HepG2 (cell line): Measurements from ENCODE around the gene HYAL2. TPM values are rescaled to one million over a fixed set of nuclear protein-coding genes. Genes with fewer than 3 reads are reported as not detected.

Experiments used
- FIP1L1 ChIP-seq: fragments of 200-400 bp; formaldehyde crosslinking; IDR thresholded peaks from 2 replicates; pipeline ENCODE4 v1.6.1; 2018; ENCODE audit warnings: low read depth, mild to moderate bottlenecking, low read length, moderate library complexity, borderline replicate concordance; ENCODE audit not compliant: insufficient read depth
- GATAD1 ChIP-seq: IDR thresholded peaks from 2 replicates; pipeline ENCODE4 v1.6.1; 2016; ENCODE audit warnings: missing genetic modification reagents, missing compliant biosample characterization
- NFYB ChIP-seq: sonication (generic); formaldehyde crosslinking; IDR thresholded peaks from 2 replicates; pipeline ENCODE4 v1.4.0; 2020; ENCODE audit warnings: missing genetic modification reagents
- NR2F1 ChIP-seq, 2 experiments: fragments of 450-650 bp in 1 of 2; formaldehyde crosslinking in 1 of 2; IDR thresholded peaks; 2 replicates each; pipeline versions ENCODE4 v1.5.0 to v1.6.1; 2016 to 2020; ENCODE audit warnings: mild to moderate bottlenecking in 1 of 2, missing compliant biosample characterization in 1 of 2, missing genetic modification reagents in 1 of 2, moderate library complexity in 1 of 2
- PCBP2 ChIP-seq: fragments of 200-400 bp; formaldehyde crosslinking; optimal IDR thresholded peaks from 2 replicates; pipeline ENCODE3; 2018; ENCODE audit warnings: low read length, low read depth; ENCODE audit not compliant: poor library complexity, severe bottlenecking
- POLR2G ChIP-seq: fragments of 200-400 bp; formaldehyde crosslinking; IDR thresholded peaks from 2 replicates; pipeline ENCODE4 v1.6.1; 2018; ENCODE audit warnings: mild to moderate bottlenecking, low read depth, low read length, moderate library complexity
- TFDP1 ChIP-seq: IDR thresholded peaks from 2 replicates; pipeline ENCODE4 v1.6.1; 2016; ENCODE audit warnings: missing compliant biosample characterization, missing genetic modification reagents, borderline replicate concordance
- U2AF1 ChIP-seq: fragments of 200-400 bp; formaldehyde crosslinking; optimal IDR thresholded peaks from 2 replicates; pipeline ENCODE3; 2017; ENCODE audit warnings: mild to moderate bottlenecking, low read depth, low read length
- ZNF430 ChIP-seq: sonication (generic); formaldehyde crosslinking; IDR thresholded peaks from 2 replicates; pipeline ENCODE4 v1.9.0; 2021; ENCODE audit warnings: mild to moderate bottlenecking, missing genetic modification reagents
- ZNF576 ChIP-seq: sonication (generic); formaldehyde crosslinking; IDR thresholded peaks from 2 replicates; pipeline ENCODE4 v1.4.0; 2020; ENCODE audit warnings: mild to moderate bottlenecking, missing genetic modification reagents
- ZNF782 ChIP-seq: sonication (generic); formaldehyde crosslinking; IDR thresholded peaks from 2 replicates; pipeline ENCODE4 v1.4.0; 2020; ENCODE audit warnings: missing genetic modification reagents, mild to moderate bottlenecking, borderline replicate concordance
- ZNF83 ChIP-seq: sonication (generic); formaldehyde crosslinking; IDR thresholded peaks from 2 replicates; pipeline ENCODE4 v1.4.0; 2020; ENCODE audit warnings: missing genetic modification reagents, mild to moderate bottlenecking, borderline replicate concordance
- polyA plus RNA-seq, 8 experiments: library from polyadenylated mRNA; depleted of rRNA in 3 of 8; stranded (reverse) in 7 of 8; unstranded in 1 of 8; fragments of >200 nt; fragmentation: Illumina TruSeq in 4 of 8; extraction: Trizol in 4 of 8; gene quantifications; 2 replicates each; pipeline versions ENCODE4 v1.2.1 to v1.2.3, GENCODE V29; 2011 to 2016; ENCODE audit warnings: low read depth in 4 of 8, missing spikeins in 1 of 8, mixed read lengths in 1 of 8; ENCODE audit not compliant: insufficient read depth in 1 of 8
- total RNA-seq, 5 experiments: library from RNA; depleted of rRNA; stranded (reverse); fragments of >200 nt; fragmentation: Illumina TruSeq; extraction: Trizol; gene quantifications; 2 replicates each; pipeline ENCODE4 v1.2.3, GENCODE V29; 2016; ENCODE audit warnings: low read depth in 1 of 5
- TF ChIP-seq, protein P1 (sequence below): sonication (generic); formaldehyde crosslinking; IDR thresholded peaks from 2 replicates; pipeline ENCODE4 v1.5.1; 2020; ENCODE audit warnings: missing genetic modification reagents, mild to moderate bottlenecking, borderline replicate concordance
- TF ChIP-seq, protein P2 (sequence below): sonication (generic); formaldehyde crosslinking; IDR thresholded peaks from 2 replicates; pipeline ENCODE4 v1.8.0; 2022; ENCODE audit warnings: mild to moderate bottlenecking, missing genetic modification reagents
- TF ChIP-seq, protein P3 (sequence below): sonication (generic); formaldehyde crosslinking; IDR thresholded peaks from 2 replicates; pipeline ENCODE4 v1.5.1; 2020; ENCODE audit warnings: mild to moderate bottlenecking, missing genetic modification reagents, moderate library complexity
- TF ChIP-seq, protein P4 (sequence below): sonication (generic); formaldehyde crosslinking; IDR thresholded peaks from 2 replicates; pipeline ENCODE4 v1.4.0; 2020; ENCODE audit warnings: mild to moderate bottlenecking, missing genetic modification reagents

Gene HYAL2
- total and polyA plus RNA-seq, 2 of the 13 experiments (the other 11 are each of a cell fraction or from before 2014, with no cell fraction given): 76.2 to 102 TPM

- TF ChIP-seq ZNF83 (CRISPR knock-in tag) (no peak), U2AF1 (peak; percentile 52), TFDP1 (CRISPR knock-in tag) (peak; percentile 40; the same call in 1 of the 2 replicates), FIP1L1 (no peak), POLR2G (peak; percentile 84), ZNF576 (CRISPR knock-in tag) (no peak), PCBP2 (no peak), NR2F1 (CRISPR knock-in tag; IDR thresholded peaks at IDR 0.05) (no peak), ZNF430 (CRISPR knock-in tag) (peak; percentile 89), ZNF782 (CRISPR knock-in tag) (peak; percentile 77), NFYB (CRISPR knock-in tag) (peak; percentile 51; the same call in 1 of the 2 replicates), GATAD1 (CRISPR knock-in tag) (peak; percentile 89)
- TF ChIP-seq, protein P1, sequence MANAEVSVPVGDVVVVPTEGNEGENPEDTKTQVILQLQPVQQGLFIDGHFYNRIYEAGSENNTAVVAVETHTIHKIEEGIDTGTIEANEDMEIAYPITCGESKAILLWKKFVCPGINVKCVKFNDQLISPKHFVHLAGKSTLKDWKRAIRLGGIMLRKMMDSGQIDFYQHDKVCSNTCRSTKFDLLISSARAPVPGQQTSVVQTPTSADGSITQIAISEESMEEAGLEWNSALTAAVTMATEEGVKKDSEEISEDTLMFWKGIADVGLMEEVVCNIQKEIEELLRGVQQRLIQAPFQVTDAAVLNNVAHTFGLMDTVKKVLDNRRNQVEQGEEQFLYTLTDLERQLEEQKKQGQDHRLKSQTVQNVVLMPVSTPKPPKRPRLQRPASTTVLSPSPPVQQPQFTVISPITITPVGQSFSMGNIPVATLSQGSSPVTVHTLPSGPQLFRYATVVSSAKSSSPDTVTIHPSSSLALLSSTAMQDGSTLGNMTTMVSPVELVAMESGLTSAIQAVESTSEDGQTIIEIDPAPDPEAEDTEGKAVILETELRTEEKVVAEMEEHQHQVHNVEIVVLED: peak; percentile 96
- TF ChIP-seq, protein P2, sequence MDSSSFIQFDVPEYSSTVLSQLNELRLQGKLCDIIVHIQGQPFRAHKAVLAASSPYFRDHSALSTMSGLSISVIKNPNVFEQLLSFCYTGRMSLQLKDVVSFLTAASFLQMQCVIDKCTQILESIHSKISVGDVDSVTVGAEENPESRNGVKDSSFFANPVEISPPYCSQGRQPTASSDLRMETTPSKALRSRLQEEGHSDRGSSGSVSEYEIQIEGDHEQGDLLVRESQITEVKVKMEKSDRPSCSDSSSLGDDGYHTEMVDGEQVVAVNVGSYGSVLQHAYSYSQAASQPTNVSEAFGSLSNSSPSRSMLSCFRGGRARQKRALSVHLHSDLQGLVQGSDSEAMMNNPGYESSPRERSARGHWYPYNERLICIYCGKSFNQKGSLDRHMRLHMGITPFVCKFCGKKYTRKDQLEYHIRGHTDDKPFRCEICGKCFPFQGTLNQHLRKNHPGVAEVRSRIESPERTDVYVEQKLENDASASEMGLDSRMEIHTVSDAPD (CRISPR knock-in tag): peak; percentile 59; the same call in 1 of the 2 replicates
- TF ChIP-seq, protein P3, sequence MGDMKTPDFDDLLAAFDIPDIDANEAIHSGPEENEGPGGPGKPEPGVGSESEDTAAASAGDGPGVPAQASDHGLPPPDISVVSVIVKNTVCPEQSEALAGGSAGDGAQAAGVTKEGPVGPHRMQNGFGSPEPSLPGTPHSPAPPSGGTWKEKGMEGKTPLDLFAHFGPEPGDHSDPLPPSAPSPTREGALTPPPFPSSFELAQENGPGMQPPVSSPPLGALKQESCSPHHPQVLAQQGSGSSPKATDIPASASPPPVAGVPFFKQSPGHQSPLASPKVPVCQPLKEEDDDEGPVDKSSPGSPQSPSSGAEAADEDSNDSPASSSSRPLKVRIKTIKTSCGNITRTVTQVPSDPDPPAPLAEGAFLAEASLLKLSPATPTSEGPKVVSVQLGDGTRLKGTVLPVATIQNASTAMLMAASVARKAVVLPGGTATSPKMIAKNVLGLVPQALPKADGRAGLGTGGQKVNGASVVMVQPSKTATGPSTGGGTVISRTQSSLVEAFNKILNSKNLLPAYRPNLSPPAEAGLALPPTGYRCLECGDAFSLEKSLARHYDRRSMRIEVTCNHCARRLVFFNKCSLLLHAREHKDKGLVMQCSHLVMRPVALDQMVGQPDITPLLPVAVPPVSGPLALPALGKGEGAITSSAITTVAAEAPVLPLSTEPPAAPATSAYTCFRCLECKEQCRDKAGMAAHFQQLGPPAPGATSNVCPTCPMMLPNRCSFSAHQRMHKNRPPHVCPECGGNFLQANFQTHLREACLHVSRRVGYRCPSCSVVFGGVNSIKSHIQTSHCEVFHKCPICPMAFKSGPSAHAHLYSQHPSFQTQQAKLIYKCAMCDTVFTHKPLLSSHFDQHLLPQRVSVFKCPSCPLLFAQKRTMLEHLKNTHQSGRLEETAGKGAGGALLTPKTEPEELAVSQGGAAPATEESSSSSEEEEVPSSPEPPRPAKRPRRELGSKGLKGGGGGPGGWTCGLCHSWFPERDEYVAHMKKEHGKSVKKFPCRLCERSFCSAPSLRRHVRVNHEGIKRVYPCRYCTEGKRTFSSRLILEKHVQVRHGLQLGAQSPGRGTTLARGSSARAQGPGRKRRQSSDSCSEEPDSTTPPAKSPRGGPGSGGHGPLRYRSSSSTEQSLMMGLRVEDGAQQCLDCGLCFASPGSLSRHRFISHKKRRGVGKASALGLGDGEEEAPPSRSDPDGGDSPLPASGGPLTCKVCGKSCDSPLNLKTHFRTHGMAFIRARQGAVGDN (CRISPR knock-in tag): peak; percentile 95
- TF ChIP-seq, protein P4, sequence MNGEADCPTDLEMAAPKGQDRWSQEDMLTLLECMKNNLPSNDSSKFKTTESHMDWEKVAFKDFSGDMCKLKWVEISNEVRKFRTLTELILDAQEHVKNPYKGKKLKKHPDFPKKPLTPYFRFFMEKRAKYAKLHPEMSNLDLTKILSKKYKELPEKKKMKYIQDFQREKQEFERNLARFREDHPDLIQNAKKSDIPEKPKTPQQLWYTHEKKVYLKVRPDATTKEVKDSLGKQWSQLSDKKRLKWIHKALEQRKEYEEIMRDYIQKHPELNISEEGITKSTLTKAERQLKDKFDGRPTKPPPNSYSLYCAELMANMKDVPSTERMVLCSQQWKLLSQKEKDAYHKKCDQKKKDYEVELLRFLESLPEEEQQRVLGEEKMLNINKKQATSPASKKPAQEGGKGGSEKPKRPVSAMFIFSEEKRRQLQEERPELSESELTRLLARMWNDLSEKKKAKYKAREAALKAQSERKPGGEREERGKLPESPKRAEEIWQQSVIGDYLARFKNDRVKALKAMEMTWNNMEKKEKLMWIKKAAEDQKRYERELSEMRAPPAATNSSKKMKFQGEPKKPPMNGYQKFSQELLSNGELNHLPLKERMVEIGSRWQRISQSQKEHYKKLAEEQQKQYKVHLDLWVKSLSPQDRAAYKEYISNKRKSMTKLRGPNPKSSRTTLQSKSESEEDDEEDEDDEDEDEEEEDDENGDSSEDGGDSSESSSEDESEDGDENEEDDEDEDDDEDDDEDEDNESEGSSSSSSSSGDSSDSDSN (CRISPR knock-in tag): peak; percentile 90; the same call in 1 of the 2 replicates
Measured at GRCh38 chr3:50358911-50359759, 36.6 kb upstream of the HYAL2 start, which contains the start of gene TMEM115 (continued).
